GM19043 (cell line): ENCODE results near the gene NTRK2.

Experiments used
- ATAC-seq: cut with Tn5 transposase; IDR thresholded peaks from one replicate; pipeline ENCODE4 v1.9.1; 2021; ENCODE audit warnings: low read depth; ENCODE audit not compliant: unreplicated experiment

NTRK2 gene

DNA sequence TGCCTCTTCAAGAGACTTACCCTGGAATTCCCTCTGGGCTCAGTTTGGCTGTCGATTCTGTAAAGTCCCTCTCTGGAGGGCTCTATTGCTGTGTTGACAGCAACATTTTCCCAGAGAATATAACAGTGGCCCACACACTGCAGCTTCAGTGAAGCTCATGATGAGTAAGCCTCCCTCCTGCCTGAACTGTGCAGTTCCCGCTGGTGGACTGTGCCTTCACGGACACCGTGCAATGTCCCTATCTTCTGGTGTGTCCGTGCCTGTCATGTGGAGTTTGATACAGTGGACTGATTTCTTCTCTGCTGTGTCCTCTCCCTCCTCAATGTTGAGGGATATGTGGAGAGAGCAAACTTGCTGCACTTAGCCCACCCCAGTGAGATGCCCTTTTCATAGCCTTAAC is 109.0 kb downstream of the NTRK2 start:
- ATAC-seq: no peak

DNA sequence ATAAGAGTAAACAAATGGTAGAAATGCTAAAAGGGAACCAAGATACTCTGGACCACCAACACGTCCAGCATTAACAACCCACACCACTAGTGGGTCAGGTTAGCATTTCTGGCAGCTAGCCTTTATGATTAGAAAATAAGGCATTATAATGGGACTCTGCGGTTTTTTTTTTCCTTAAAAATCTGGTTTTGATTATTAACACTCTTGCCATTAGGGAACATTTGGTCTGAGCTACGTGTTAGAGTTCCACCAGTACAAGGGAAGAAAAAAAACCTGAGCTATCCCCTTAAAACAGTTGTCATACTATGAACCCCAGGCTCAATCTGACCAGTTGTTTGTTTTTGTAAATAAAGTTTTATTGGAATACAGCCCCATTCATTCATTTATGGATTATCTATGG is 110.4 kb downstream of the NTRK2 start:
- no peak for ATAC-seq

DNA sequence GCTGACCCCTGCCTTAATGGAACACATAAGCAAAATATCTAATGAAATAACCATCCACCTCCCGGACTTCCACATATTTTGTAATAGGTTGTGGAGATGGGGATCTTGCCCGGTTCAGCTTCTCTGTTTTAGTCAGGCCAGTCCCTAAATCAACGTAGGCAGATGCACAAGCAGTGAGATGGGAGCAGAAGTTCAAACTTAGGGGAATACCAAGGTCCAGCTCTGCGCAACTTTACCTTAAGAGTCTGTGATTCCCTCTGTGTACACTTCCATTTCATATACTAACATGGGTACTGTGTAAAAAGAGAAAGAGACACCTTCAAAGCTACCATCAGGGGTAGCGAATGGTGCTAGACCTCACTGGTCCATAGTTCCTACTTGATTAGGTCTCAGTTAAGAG is 110.9 kb downstream of the NTRK2 start:
- no peak for ATAC-seq

DNA sequence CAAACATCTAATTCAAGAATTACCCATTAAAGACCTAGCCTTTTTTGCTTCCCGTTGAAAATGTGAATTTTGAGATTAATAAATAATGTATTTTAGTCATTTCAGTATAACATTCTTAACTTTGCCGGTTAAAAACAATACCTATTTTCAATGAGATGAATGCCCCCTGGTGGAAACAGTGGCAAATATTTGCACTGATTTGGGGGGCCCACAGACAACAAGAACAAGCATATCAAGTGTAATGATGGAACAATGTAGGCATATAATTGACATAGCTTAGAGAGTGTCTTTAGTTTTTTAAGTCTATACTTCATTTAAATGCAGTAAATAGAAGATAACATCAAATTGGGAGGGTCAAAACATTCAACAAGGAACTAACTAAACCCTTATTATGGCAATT is 111.9 kb downstream of the NTRK2 start:
- ATAC-seq: no peak

DNA sequence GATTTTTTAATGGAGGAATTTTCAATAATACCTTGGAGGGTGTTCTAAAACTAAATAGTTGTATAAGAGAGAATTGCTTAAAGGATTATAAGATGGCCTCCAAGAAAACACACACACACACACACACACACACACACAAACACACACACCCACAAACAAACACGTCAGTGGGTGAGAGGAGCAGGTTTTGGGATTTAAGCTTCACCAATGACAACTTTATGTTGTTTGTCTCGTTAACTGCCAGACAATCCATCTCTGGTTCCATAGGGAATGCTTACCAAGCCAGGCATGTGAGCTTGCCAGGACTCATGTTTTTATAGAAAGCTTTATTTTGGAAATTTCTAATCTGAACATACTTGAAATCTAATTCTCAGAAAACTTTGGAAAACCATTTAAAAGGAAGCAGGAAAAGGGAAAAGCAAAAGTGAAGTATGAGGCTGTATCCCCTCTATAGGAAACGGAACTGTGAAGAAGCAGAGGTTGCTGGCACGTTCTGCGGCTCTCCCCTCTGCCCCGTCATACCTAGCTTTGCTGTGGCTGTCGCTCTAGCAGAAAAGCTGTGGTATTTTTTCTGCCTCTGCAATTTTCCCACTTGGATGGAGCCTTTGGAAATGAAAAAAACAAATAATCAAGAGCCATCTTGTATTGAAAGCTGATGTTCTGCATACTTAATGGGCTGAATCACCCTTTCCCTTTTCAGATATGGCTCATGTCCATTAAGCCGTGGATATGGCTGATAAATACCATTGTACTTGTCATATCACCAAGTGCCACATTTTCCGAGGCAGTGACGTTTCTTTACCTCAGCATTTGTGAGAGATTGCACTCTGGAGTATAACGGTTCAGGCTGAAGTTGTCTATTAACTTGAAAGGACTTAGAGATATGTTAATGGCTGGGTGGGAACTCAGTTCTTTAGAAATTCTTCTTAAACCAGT is 112.7 kb downstream of the NTRK2 start:
- ATAC-seq: no peak

DNA sequence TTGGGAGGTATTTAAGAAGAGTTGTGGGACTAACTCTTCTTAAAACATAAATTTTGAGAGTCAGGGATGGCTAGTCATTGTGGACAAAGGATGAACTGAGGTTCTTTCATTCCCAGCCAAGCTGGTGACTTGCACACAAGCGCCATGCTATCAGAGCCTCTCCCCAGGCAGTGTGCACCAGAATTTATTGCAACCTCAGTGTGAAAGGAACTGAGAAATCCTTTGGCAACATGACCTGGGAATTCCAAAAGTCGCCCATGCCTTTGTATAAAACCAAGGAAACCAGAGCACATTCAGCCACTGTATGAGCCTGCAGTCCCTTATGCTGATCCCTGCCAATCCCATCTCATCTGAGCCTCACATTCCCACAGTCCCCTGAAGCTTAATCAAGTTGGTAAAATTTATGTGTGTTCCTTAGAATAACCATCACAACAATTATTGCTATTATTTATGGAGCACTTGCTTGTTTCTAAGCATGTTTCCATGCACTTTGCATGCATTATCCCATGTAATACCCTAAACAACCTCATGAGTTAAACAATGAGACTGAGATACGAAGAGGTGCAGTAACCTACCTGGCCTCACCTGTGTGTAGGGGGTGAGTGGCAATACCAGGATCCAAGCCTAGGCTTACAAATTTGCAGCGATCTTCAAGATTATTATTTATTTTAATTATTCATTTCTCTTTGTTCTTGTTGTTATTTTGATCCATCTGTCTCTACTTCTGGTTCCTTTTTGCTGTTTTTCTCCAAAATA is 116.4 kb downstream of the NTRK2 start:
- ATAC-seq: no peak

DNA sequence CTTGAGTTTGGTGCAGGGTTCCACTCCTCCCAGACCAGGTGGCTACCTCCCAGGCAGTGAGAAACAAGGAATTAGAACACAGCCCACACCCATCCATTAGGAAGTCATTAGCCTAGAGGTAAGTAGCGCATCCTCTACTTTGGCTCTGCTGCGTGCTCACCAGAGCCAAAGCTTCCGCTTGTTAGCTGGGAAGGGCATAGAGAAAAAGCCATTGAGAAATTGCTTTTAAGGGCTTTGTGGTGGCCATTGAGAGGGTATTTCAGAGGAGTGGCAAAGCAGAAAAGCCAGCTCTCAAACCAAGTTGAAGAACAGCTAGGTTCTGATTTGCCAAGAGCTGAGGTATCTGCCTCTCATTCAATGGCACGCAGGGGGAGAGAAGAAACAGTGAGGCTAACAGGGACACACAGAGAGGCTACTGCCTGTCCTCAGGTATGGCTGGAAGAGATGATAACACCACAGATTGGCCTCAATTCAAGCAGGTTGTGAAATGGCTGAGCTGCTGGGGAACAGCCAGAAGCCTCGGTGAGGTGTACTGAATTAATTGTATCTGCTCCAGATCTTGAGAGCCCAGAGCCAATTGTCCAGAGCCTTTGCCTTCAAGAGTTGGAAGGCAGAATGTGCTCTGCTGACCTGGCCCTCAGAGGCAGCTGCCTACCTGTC is 119.4 kb downstream of the NTRK2 start:
- no peak for ATAC-seq

DNA sequence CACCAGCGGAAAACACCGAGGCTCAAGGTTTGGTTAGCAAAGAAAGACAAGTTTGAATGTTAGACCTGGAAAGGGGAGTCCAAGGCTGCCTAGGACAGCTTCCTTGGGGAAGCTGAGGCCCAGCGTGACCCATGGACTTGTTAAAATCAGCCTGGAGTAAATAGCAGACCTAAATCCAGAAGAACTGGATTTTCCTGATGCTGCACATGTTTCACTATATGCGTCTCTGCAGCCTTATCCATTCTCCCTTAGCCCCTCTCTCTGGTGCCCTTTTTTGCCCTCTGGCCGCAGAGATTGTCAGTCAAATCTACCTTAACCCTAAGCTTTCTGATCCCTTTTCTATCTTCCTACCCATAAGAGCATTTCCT is 119.9 kb downstream of the NTRK2 start:
- no peak for ATAC-seq

DNA sequence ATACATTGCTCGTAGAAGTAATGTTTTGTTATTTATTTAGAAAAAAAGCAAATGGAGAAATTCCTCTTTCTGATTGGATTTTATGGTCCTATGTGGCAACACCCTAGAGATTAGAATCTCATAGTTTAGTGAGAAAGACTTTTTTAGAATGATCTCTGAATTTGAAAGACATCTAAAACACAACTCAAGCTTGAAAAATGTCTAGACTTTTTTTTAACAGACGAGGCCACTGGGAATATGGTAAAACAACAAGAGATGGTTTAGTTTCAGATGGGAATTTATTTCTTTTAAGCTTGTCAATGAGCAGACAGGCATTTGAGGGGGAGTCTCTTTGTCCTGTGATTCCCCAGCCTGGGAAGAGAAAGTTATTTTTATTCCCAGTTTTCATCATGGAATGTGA is 122.1 kb downstream of the NTRK2 start:
- ATAC-seq: no peak

DNA sequence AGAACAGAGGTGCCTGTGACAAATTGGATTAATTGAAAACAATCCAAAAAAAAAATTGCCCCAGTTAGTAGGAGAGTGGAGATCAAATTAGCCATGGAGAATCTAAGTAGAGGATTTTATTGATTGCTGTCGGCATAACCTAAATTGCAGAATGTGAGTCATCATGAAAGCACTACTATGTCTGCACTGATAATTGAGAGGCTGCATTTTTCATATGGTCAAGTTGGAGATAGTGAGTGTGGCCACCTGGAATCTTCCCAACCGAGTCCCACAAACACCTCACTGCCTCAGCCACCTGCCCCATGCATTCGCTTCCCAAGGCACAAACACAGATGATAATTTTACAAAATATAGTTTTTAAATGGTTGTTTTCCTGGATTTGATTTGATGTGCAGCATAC is 123.7 kb downstream of the NTRK2 start:
- ATAC-seq: no peak

DNA sequence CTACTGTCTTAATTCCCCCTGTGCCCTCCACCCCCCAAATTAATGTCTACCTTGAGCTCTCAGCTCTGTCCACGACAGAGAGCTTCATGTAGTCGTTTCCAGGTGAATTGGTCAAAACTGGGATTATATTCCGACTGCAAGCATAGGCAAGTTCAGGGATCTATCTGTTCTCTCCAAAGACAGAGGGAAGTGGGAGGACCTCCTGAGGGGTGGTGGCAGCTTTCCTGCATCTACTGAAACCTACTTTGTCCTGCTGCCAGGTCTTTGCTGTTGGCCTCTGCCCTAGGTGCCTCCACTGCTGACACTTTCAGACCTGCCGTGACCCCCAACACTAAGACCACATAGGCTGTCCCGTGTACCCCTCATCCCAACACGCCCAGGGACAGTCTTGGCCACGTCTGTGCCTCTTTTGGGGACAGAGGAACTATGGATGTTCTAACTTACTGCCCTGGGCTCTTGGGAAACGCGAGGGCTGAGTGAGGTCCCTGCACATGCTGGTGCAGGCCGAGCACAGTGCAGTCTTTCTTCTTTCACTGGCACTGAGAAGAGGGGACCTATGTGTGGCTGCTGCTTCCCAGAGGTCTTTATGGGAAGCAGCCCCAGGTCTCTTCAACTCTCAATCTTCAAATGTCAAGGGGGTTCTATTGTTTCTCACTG is 125.6 kb downstream of the NTRK2 start:
- ATAC-seq: no peak

DNA sequence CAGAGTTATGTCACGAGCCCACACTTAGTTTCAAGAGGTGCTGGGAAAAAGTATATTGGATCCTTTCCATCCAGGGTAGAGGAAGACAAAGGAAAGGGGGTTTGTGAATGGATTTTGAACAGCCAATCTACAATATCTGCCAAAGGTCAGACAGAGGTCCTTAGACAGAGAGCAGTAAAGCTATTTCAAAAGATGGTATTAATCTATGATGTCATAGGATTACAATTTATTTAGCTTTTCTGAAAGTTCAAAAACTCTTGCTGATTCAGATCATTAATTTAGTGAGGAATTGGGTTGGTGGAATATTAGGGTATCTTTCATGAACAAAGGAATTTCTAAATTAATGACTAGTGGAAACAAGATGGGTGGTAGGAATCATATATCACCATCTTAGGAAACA is 126.9 kb downstream of the NTRK2 start:
- no peak for ATAC-seq

DNA sequence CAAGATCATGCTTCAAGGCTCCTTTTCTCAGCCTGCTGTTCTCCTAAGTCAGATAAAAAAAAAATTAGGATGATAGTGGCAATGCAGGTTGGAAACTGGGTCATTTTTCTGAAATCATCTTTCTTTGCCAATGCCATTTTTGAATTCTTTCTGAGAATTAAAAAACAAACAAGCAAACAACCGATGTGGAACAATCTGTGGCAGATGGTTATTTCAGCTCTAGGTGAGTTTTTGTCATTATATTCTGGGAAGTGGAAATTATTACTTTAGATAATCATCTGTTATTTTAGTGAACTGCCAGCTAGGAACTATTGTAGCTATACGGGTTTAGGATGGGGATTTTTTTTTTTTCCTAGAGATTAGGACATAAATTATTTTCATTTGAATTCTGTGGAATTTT is 129.7 kb downstream of the NTRK2 start:
- ATAC-seq: no peak

DNA sequence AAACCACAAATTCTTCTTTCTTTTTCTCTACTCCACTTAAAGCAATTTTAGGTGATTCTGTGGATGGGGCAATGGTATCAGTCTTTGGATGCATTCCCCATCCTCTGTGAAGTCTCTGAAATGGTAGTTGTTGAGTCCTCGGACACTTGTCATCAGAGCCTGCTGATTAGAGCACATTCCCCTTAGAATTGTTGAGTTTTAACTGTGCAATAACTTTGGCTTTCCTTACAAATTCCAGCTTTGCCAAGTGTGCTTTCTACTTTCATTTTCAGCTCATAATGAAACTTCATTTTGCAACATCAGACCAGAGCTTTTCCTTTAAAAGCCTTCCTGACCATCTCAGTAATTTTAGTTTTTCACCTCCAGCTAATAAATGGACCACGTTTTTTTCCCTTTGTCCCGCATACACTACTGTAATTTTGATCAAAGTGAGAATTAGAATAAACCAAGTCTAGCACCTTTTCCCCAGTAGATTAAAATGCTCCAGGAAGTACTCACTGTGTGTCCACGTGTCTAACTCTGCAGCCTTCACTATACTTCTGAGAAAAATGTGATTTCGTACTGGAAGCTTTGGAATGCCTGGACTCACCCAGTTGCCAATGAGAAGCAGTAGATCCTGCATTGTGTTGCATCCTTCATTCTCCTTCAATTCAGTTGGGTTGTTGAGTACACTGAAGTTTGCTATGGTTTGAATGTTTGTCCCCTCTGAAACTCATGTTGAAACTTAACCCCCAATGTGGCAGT is 135.6 kb downstream of the NTRK2 start:
- ATAC-seq: no peak

DNA sequence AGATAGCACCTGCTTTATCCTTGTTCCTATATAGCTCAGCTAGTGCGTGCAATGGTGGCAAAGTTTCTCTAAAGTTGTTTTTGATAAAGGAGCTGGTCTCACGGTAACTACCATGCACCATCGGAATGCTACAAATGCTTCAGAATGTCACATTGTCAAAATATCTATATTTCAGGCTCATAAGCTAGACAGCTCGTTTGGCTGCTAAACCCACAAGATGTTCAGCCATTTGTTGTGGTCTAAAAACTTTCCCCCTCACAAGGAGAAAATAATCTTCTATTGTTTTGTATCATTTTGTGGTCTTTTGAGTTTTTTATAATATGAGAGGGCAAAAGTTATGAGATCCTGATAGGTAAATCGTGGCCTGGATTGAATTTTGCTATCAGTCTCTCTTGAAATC is 137.9 kb downstream of the NTRK2 start:
- no peak for ATAC-seq

DNA sequence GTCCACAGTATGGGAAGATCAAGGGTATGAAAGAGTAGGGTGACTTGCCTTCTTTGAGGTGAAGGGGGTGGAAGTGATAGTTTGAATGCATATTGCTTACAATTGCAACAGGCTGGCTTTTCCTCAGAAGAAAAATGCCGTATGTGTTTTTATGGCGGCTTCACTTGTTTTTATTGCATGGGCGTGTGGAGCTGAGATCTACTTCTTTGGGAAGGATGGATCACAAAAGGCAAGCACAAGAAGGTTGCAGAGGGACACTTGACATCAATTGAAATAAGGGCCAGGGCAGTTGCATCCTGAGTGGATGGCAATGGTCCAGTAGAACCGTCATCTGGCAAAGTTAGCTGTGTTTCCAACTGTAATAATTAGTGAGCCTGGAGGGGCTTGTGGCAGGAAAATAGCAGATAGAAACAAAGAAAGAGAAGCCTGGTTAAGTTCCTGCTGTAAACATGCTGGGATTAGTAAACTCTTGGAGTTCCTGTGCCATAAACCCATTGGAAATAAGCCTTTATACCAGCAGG is 138.4 kb downstream of the NTRK2 start:
- ATAC-seq: no peak

DNA sequence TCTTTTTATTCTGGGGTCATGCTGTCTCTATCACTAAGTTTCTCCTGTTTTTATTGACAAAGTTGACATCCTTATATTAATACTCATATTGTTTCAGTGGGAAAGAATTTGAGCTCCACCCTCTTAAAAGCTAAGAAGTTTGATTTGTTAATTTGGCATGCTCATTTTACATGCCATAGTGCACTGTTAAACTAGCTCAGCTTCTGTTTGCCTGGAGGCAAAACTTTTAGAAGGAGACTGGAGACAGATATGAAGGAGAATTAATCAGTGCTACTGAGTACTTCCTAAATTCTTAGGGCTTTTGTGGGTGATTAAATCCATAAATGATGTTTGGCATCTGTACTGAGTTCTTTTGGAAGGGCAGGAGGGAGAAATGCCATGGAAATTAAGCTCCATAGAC is 138.9 kb downstream of the NTRK2 start:
- no peak for ATAC-seq

DNA sequence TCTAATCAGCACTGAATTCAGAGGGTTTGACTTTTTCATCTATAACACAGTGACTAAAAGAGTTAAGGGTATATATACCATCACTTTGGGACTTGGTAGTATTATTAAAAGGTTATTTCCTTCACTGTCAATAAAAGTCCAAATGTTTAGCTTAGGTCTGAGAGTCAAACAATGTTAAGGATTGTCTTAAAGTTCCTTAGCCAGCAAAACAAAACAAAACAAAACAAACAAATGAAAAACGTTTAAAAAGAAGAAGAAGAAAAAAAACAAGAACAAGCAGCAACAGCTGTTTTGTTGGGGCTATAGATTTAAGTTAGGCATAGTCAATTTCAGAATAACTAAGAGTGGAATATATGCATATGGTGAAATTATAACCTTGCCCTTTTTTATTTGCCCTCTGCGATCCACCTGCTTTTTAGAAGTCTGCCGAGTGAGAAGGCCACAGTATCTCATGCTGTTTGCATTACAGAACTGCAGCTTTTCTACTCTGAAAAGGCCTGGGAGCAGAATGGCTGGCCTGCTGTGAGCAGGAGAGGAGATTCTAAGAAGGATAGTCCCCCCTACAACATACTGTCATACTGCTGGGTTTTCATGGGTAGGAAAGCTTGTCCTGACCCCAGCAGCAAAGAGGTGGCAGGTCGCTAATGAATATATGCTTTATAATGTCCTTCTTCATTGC is 141.7 kb downstream of the NTRK2 start:
- ATAC-seq: no peak

DNA sequence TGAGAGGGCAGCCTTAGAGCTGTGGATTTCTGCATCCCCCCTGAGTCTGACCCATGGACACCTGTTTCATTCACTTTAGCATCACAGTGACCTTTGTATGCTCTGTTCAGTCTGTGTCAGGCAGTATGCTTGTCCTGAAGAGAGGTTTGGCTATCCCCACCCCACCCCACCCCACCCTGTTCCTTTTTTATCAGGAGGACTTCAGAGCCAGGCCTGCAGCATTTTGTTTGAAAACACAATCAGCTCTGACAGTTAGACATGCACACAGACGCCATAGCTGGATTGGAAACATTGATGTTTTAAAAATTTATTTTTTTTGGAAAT is 142.2 kb downstream of the NTRK2 start:
- no peak for ATAC-seq

DNA sequence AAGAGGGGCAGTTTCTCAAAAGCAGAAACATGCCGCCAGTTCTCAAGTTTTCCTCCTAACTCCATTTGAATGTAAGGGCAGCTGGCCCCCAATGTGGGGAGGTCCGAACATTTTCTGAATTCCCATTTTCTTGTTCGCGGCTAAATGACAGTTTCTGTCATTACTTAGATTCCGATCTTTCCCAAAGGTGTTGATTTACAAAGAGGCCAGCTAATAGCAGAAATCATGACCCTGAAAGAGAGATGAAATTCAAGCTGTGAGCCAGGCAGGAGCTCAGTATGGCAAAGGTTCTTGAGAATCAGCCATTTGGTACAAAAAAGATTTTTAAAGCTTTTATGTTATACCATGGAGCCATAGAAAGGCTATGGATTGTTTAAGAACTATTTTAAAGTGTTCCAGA is 142.8 kb downstream of the NTRK2 start:
- no peak for ATAC-seq
